Progenitor cell of endocrine pancreas (in vitro differentiated cells): ENCODE measurements around the gene CEBPA. TPM values are rescaled to one million over a fixed set of nuclear protein-coding genes. Genes with fewer than 3 reads are reported as not detected.

Source experiments
- DNase-seq: peaks from one replicate; pipeline ENCODE4 v3.0.0; 2021; ENCODE audit warnings: low spot score; ENCODE audit not compliant: unreplicated experiment
- H3K27ac Mint-ChIP-seq: 2 replicates; pipeline ENCODE4 v1.8.0; 2021; ENCODE audit warnings: mild to moderate bottlenecking, moderate library complexity, mixed read lengths
- H3K27me3 Mint-ChIP-seq: 2 replicates; pipeline ENCODE4 v1.8.0; 2021; ENCODE audit warnings: mixed read lengths
- H3K36me3 Mint-ChIP-seq: 2 replicates; pipeline ENCODE4 v1.8.0; 2022; ENCODE audit warnings: mixed read lengths; ENCODE audit not compliant: insufficient read depth
- H3K4me1 Mint-ChIP-seq: 2 replicates; pipeline ENCODE4 v1.8.0; 2021; ENCODE audit warnings: low read depth, mixed read lengths
- H3K4me3 Mint-ChIP-seq: 2 replicates; pipeline ENCODE4 v1.8.0; 2021; ENCODE audit warnings: low read depth, mild to moderate bottlenecking, moderate library complexity, mixed read lengths
- H3K9me3 Mint-ChIP-seq: 2 replicates; pipeline ENCODE4 v1.8.0; 2021; ENCODE audit warnings: low read depth, mixed read lengths
- total RNA-seq: library from RNA; stranded (reverse); gene quantifications from 2 replicates; pipeline ENCODE4 v1.2.1, GENCODE V29; 2021
- TF ChIP-seq, protein P1 (sequence below): fragments of 200-600 bp; sonication (generic); IDR thresholded peaks from one replicate; pipeline ENCODE4 v1.5.0; 2021; ENCODE audit warnings: antibody characterized with exemption, mild to moderate bottlenecking; ENCODE audit not compliant: unreplicated experiment

Gene CEBPA
- total RNA-seq, 1 donor from 2014 or later: 12.3 TPM

DNA sequence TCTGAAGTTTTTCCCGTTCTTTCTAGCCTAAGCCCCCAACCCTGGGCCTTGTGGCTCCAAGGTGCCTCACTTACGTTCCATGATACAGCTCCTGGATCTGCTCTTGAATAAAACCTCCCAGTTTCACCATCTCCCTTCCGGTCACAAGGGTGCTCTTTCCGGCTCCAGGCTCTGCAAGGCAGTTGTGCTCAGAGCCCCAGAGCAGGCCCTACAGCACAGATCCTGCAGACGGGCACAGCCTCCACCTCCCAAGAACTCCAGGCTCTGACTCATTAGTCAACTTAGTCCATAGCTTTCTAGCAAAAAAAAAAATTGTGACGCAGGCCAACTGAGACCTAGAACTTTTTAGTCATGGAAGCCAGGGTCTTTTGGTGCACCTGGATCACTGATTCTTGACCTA, 42.8 kb downstream of the CEBPA start:
- H3K4me1 Mint-ChIP-seq: no peaks in the 10 kb centered on the region
- H3K27ac Mint-ChIP-seq: no peak overlapping the region
- no peak overlapping the region for H3K4me3 Mint-ChIP-seq
- H3K36me3 Mint-ChIP-seq: no peaks in the 10 kb centered on the region
- peaks cover 3% of the 10 kb centered on the region for H3K27me3 Mint-ChIP-seq
- DNase-seq: no peak
- H3K9me3 Mint-ChIP-seq: no peaks in the 10 kb centered on the region
- TF ChIP-seq, protein P1, sequence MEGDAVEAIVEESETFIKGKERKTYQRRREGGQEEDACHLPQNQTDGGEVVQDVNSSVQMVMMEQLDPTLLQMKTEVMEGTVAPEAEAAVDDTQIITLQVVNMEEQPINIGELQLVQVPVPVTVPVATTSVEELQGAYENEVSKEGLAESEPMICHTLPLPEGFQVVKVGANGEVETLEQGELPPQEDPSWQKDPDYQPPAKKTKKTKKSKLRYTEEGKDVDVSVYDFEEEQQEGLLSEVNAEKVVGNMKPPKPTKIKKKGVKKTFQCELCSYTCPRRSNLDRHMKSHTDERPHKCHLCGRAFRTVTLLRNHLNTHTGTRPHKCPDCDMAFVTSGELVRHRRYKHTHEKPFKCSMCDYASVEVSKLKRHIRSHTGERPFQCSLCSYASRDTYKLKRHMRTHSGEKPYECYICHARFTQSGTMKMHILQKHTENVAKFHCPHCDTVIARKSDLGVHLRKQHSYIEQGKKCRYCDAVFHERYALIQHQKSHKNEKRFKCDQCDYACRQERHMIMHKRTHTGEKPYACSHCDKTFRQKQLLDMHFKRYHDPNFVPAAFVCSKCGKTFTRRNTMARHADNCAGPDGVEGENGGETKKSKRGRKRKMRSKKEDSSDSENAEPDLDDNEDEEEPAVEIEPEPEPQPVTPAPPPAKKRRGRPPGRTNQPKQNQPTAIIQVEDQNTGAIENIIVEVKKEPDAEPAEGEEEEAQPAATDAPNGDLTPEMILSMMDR: no peak

DNA sequence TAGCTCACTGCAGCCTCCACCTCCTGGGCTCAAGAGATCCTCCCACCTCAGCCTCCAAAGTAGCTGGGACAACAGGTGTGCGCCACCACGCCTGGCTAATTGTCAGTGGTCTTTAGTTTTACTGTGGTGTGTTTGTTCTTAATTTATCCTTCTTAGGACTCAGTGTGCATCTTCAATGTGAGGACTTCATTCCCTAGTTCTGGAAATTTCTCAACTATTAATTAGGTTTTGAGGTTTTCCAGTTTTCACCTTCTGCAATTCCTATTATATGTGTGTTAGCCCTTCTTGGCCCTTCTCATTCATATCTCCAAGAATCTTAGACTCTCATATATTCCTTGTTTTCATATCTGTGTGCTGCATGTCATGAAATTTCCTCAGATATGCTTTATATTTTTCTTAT, 44.5 kb downstream of the CEBPA start:
- DNase-seq: no peak
- no peak overlapping the region for H3K4me3 Mint-ChIP-seq
- H3K27me3 Mint-ChIP-seq: no peaks in the 10 kb centered on the region
- no peak overlapping the region for H3K27ac Mint-ChIP-seq
- TF ChIP-seq, protein P1: no peak
- no peaks in the 10 kb centered on the region for H3K36me3 Mint-ChIP-seq
- no peaks in the 10 kb centered on the region for H3K4me1 Mint-ChIP-seq
- no peaks in the 10 kb centered on the region for H3K9me3 Mint-ChIP-seq

DNA sequence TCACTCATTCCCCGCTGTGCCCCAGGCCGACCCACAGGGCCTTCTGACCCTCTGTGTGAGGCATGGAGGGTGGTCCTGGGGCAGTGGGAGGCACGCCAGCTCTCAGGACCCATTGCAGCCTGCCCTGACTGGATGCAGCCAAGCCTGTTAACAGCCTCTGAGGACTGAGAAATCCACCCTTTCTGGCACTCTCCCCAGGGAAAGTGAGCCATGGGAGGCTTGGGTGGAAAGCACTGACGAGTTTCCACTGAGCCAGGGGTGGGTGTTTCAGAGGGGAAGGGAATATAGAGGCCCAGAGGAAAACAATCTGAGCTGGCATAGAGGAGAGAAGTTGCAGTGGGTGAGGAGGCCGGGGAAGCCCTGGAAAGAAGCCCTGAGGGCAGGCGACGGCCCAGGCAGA, 46.1 kb downstream of the CEBPA start:
- H3K4me1 Mint-ChIP-seq: no peaks in the 10 kb centered on the region
- TF ChIP-seq, protein P1: no peak
- H3K27me3 Mint-ChIP-seq: no peaks in the 10 kb centered on the region
- H3K9me3 Mint-ChIP-seq: no peaks in the 10 kb centered on the region
- no peak overlapping the region for H3K4me3 Mint-ChIP-seq
- DNase-seq: no peak
- no peak overlapping the region for H3K27ac Mint-ChIP-seq
- H3K36me3 Mint-ChIP-seq: no peaks in the 10 kb centered on the region

DNA sequence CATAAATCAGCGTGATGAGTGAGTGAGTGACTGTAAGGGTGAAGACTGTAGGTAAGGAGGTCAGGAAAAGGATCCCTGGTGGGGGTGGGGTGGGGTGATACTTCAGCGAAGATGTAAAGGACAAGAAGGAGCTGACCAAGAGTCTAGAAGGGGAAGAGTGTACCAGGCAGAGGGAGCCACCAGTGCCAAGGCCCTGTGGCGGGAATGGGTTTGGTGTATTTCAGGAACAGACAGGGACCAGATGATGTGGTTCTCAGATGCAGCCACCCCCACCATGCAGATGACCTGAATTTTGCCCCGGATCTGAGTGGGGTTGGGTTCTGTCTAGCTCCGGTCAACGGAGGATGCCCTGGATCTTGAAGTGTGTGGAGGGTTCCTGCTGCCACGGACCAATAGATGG, 46.6 kb downstream of the CEBPA start:
- DNase-seq: no peak
- H3K4me3 Mint-ChIP-seq: no peak overlapping the region
- H3K27me3 Mint-ChIP-seq: no peaks in the 10 kb centered on the region
- no peaks in the 10 kb centered on the region for H3K4me1 Mint-ChIP-seq
- H3K36me3 Mint-ChIP-seq: no peaks in the 10 kb centered on the region
- TF ChIP-seq, protein P1: no peak
- no peak overlapping the region for H3K27ac Mint-ChIP-seq
- H3K9me3 Mint-ChIP-seq: no peaks in the 10 kb centered on the region

DNA sequence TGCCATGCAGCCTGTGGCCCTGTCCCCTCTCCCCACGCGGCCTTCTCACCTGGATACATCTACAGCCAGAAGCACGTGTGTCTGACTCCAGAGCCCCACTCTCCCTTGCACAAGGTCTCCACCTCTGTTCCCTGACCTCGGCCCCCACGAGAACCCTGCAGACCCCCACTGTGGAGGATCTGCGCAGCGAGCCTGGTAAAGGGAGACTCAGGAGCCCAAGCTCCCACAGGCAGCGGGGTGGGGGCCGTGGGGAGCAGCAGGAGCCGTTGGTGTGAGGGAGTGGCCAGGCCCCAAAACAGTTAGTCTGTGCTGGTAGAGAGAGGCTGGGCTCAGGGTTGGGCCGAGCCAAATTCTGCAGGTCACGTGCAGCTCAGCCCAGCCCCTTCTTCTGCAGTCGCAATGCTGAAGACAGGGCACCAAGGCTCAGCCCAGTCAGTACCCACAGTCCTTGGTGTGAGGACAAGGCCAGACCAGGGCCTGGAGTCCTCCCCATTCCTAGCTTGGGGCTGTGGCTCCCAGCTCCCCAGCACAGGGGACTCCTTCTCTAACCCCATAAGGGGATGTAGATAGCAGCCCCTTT, 48.0 kb downstream of the CEBPA start:
- Mint-ChIP-seq H3K36me3 (no peaks in the 10 kb centered on the region), H3K27me3 (no peaks in the 10 kb centered on the region), H3K9me3 (no peaks in the 10 kb centered on the region), H3K4me1 (no peaks in the 10 kb centered on the region), H3K27ac (no peak overlapping the region), H3K4me3 (no peak overlapping the region)
- TF ChIP-seq, protein P1: no peak
- no peak for DNase-seq
